Stimulated activated memory B cell treated with anti-CD40 and anti-IgM and Interleukin-4, amounts not matched to agents 10 μg/mL and 1 μg/mL and 100 μg/mL, for 72 hours (primary cell): ENCODE results near the gene BRICD5.

Experiments used
- ATAC-seq: fragments of 150-1000 bp; cut with Tn5 transposase; 2 replicates; pipeline ENCODE4 v1.10.0; 2021
- H3K27ac Mint-ChIP-seq: one replicate; pipeline ENCODE4 v1.8.0; 2022; ENCODE audit warnings: mild to moderate bottlenecking, mixed read lengths
- H3K27me3 Mint-ChIP-seq: one replicate; pipeline ENCODE4 v1.8.0; 2022; ENCODE audit warnings: mixed read lengths
- H3K36me3 Mint-ChIP-seq: one replicate; pipeline ENCODE4 v1.8.0; 2022; ENCODE audit warnings: mixed read lengths
- H3K4me1 Mint-ChIP-seq: one replicate; pipeline ENCODE4 v1.8.0; 2022; ENCODE audit warnings: mixed read lengths
- H3K4me3 Mint-ChIP-seq: one replicate; pipeline ENCODE4 v1.8.0; 2022; ENCODE audit warnings: mild to moderate bottlenecking, moderate library complexity, mixed read lengths
- H3K9me3 Mint-ChIP-seq: one replicate; pipeline ENCODE4 v1.8.0; 2022; ENCODE audit warnings: mixed read lengths

Gene BRICD5

GRCh38 chr16:2161911-2162310, 48.8 kb downstream of the BRICD5 start:
- Mint-ChIP-seq H3K36me3 (peaks cover 6% of the 10 kb centered on the region), H3K9me3 (no peaks in the 10 kb centered on the region), H3K27ac (peak overlapping the region; percentile 82), H3K27me3 (no peaks in the 10 kb centered on the region), H3K4me3 (no peak overlapping the region), H3K4me1 (peaks cover 49% of the 10 kb centered on the region)
- no peak for ATAC-seq

GRCh38 chr16:2160915-2161551, 49.6 kb downstream of the BRICD5 start:
- H3K36me3 Mint-ChIP-seq, result peaks cover 3% of the 10 kb centered on the region
- peak; percentile 54 for ATAC-seq
- no peaks in the 10 kb centered on the region for H3K27me3 Mint-ChIP-seq
- H3K9me3 Mint-ChIP-seq, result no peaks in the 10 kb centered on the region
- peak overlapping the region; percentile 82 for H3K27ac Mint-ChIP-seq
- peaks cover 58% of the 10 kb centered on the region for H3K4me1 Mint-ChIP-seq
- H3K4me3 Mint-ChIP-seq, result peak overlapping the region; percentile 70
